Measurements from ENCODE around the gene VTI1A.

- TF ChIP-seq CTCF (IDR thresholded peaks at IDR 0.05) (no peak), POLR2A (IDR thresholded peaks at IDR 0.05) (no peak), POLR2AphosphoS5 (IDR thresholded peaks at IDR 0.05) (no peak)
These were observed 405.3 kb downstream of the VTI1A start for GRCh38 chr10:112852306-112852705.

Data from breast epithelium (tissue), 3 donors.